GM18870 (cell line): ENCODE measurements around the gene COPG2.
"Not testable (repeated sequence)": the region's sequence is repeated elsewhere in the genome, so short reads cannot be mapped to it uniquely, and the experiment has no call there.

Experiments
- ATAC-seq: cut with Tn5 transposase; IDR thresholded peaks from one replicate; pipeline ENCODE4 v1.9.1; 2021; ENCODE audit warnings: moderate library complexity; ENCODE audit not compliant: unreplicated experiment

Gene COPG2

GRCh38 chr7:130570144-130570543 lies 98.4 kb downstream of the COPG2 start:
- ATAC-seq: not testable (repeated sequence)

DNA sequence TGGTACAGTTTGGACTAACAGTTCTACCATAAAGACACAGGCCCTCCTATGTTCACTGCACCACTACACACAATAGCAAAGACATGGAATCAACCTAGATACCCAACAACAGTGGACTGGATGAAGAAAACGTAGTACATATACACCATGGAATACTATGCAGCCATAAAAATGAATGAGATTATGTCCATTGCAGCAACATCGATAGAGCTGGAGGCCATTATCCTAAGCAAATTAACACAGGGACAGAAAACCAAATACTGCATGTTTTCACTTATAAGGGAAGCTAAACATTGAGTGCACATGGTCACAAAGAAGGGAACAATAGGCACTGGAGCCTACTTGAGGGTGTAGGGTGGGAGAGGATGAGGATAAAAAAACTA lies 101.7 kb downstream of the COPG2 start:
- ATAC-seq: no peak

- ATAC-seq: no peak
Observed at GRCh38 chr7:130566168-130566897, 102.2 kb downstream of the COPG2 start.

DNA sequence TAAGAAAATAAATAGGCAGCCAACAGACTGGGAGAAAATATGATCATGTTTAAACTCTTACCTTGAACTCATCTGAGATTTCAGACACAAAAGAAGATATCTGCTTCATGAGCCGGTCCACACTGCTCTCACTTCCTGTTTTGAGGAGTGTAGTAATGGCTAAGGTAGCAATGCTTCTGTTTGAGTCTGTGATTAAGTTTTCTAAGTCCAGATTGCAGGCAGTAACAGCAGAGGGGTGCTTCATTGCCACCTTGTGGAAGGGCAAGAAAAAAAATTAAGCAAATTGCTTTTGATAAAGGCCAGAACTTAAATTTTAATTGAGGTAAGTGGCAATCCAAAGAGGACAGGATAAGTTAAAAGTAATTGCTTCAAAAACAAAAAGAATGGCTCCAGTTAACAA lies 107.6 kb downstream of the COPG2 start:
- ATAC-seq: peak; percentile 75

- ATAC-seq: no peak
Observed at GRCh38 chr7:130559184-130559583, 109.4 kb downstream of the COPG2 start.

GRCh38 chr7:130554481-130554880 lies 114.1 kb downstream of the COPG2 start:
- ATAC-seq: no peak

GRCh38 chr7:130553398-130554029 lies 115.0 kb downstream of the COPG2 start:
- ATAC-seq: no peak

DNA sequence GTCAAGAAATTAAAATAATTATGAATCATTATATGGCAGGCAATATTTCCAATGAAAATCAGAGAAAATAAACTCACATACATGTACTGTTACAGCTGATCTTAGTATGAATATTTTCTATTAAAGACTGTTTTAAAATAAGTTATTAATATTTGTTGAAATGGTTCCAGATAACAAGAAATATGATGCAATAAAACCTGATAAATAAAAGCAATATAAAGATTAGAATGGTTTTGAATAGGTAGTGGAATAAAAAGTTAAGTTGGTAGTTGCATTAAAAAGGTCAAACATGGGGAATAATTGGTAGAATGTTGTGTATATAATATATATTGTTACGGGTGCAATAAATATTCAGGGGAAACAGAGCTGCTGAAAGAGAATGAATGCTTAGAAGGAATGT lies 124.2 kb downstream of the COPG2 start:
- no peak for ATAC-seq

GRCh38 chr7:130543487-130544010 lies 125.0 kb downstream of the COPG2 start:
- no peak for ATAC-seq

GRCh38 chr7:130542297-130542696 lies 126.3 kb downstream of the COPG2 start:
- ATAC-seq: not testable (repeated sequence)

DNA sequence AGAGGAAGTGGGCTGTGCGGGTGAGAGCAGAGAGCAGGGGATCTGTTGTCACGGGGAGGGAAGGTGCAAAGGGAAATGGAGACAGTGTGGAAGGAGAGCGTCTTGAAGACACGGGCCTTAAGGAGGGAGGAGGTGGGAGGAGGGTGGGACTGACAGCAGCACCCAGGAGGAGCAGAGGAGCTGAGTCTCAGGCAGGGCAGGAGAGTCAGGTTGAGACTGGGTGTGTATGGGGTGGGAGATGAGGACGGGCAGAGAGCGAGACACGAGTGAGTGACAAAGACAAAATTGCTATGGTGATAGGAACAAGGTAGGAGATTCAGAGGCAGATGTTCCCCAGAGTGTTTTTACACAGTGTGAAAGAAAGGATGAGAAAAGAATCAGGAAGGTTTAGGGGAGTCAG lies 127.3 kb downstream of the COPG2 start:
- not testable (repeated sequence) for ATAC-seq

DNA sequence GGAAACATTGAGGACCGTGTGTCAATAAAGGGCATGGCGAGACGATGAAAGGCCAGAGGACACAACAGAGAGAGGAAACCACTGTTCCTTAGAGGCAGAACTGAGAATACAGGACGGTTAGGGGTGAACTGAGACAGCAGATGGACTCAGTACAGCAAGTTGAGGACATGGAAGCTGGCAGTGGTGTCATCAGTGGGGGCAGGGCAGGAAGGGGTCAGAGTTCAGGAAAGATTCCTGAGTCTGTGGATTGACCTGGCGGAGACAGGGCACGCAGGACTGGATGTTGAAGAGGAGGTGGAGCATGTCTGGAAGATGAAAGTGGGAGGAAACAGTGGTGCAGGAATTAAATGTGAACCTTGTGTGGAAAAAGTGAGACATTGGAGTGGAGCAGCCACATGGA lies 130.7 kb downstream of the COPG2 start:
- ATAC-seq: not testable (repeated sequence)

- ATAC-seq: no peak
Observed at GRCh38 chr7:130529417-130529816, 139.1 kb downstream of the COPG2 start.

DNA sequence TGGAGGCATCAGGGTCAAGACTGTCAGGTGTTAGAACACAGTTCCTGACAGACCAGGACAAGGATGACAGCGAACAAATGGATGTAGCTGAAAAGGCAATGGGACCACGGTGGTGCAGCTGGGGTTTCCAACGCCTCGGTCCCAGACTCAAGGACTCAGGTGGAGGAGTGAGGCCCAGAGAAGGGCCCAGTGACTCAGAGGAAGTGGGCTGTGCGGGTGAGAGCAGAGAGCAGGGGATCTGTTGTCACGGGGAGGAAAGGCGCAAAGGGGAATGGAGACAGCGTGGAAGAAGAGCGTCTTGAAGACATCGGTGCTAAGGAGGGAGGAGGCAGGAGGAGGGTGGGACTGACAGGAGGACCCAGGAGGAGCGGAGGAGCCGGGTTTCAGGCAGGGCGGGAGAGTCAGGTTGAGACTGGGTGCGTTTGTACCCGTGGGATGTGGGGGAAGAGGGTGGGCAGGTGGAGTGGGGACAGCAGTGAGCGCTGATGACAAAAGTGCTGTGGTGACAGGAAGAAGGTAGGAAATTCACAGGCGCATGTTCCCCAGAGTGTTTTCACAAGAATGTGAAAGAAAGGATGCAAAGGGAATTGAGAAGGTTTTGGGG lies 140.7 kb downstream of the COPG2 start:
- not testable (repeated sequence) for ATAC-seq

DNA sequence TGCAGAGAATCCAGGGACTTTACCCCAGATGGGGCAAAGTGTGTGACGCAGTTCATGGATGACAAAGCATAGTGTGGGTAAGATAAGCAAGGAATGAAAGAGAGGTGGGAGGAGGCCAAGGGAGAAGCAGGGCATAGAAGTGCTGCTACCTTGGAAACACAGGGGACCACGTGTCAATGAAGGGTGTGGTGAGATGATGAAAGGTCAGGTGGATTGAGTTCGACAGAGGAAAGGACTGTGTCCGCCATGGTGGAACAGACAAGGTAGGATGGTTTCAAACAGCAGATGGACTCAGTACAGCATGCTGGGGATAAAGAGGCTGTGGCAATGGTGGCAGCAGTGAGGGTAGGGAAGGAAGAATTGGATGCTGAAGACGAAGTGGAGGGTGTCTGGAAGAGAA lies 143.9 kb downstream of the COPG2 start:
- ATAC-seq: no peak

DNA sequence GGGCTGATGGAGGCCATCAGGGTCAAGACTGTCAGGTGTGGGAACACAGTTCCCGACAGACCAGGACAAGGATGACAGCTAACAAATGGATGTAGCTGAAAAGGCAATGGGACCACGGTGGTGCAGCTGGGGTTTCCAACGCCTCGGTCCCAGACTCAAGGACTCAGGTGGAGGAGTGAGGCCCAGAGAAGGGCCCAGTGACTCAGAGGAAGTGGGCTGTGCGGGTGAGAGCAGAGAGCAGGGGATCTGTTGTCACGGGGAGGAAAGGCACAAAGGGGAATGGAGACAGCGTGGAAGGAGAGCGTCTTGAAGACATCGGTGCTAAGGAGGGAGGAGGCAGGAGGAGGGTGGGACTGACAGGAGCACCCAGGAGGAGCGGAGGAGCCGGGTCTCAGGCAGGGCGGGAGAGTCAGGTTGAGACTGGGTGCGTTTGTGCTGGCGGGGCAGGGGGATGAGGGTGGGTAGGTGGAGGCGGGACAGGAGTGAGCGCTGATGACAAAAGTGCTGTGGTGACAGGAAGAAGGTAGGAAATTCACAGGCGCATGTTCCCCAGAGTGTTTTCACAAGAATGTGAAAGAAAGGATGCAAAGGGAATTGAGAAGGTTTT lies 144.9 kb downstream of the COPG2 start:
- not testable (repeated sequence) for ATAC-seq

- no peak for ATAC-seq
Observed at GRCh38 chr7:130521258-130521951, 147.1 kb downstream of the COPG2 start.

GRCh38 chr7:130515315-130516040 lies 153.1 kb downstream of the COPG2 start:
- no peak for ATAC-seq

DNA sequence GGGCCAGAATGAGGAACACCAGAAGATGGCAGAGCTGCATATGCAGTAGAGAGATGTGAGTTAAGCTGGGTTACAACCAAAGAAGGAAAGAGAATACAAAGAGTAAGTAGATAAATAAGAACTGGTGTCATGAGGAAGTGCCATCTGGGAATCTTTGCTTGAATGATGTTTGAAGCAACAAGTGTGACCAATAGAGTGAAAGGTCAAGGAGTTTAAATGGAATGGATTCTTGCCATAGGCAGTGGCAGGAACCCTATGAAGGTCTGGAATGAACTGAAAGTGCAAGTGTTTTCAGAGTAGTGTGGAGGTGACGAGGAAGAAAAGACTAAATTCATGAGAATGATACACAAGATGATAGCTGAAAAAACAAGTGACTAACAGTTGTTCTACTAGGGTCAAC lies 155.1 kb downstream of the COPG2 start:
- ATAC-seq: no peak

DNA sequence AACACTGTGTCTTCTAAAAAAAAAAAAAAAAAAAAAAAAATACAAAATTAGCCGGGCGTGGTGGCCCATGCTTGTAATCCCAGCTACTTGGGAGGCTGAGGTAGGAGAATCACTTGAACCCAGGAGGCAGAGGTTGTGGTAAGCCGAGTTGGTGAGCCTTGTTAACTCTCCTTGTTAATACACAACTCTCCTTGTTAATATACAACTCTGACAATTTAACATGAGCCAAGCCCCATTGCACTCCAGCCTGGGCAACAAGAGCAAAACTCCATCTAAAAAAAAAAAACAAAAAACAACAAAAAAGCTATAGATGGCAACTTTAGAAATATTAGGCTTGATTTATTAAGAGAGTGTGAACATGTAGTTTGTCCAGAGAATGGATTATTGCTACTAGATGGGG lies 156.5 kb downstream of the COPG2 start:
- not testable (repeated sequence) for ATAC-seq
